ENCODE results near the gene RAB1B.

The RAB1B gene

DNA sequence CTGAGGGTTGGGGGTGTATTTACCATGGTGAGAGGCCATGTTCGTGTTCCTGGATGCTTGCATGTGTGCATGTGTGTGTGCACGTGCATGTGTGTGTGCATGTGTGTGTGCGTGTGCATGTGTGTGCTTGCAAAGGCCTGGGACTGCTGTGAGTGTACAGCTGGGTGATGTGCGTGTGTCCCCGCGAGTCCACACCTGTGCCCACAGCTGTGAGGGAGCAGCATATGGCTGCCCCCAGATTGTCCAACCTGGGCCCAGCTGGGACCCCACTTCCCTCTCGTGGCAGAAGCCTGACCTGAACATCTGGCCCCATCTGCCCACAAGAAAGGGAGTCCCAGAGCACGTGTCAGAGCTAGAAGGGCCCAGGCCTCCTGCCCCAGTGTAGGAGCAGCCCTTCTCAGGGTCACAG lies 56.8 kb downstream of the RAB1B start:
- DNase-seq = no peak

- no peak for DNase-seq
Observed at GRCh38 chr11:66326261-66327111, 58.0 kb downstream of the RAB1B start.
